ENCODE measurements around the gene DDX27. TPM values are rescaled to one million over a fixed set of nuclear protein-coding genes. Genes with fewer than 3 reads are reported as not detected.

The DDX27 gene
- polyA plus RNA-seq, 6 donors from 2014 or later = 32.6 to 76.5 (median 46.7) TPM

DNA sequence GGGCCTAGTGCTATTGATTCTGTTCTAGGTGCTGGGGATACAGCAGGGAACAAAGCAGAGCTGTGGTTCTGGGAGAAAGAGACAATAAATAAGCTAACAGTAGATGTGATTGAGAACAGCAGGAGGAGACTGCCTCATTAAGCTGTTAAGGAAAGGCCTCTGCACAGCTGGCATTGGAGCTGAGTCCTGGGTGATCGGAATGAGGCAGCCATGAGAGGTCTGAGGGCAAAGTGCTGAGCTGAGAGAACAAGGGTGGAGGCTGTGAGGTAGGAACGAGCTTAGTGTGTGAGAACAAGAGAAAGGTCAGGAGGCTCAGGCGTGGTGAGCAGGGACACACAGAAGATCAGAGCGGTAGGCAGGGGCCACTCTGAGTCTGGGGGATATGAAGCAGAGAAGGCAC, 18.3 kb downstream of the DDX27 start:
- no peaks in the 10 kb centered on the region for H3K9me3 Mint-ChIP-seq
- peaks cover 4 to 14% (median 5%) of the 10 kb centered on the region in 3 donors for H3K4me1 Mint-ChIP-seq
- no peak overlapping the region for H3K27ac Mint-ChIP-seq
- peaks cover 21 to 26% of the 10 kb centered on the region in 2 donors for H3K36me3 Mint-ChIP-seq
- H3K4me3 Mint-ChIP-seq = peak overlapping the region in 1 of 8 donors; percentile 14
- no peak for DNase-seq
- no peaks in the 10 kb centered on the region for H3K27me3 Mint-ChIP-seq
- ATAC-seq (ENCODE audit: low read depth in 2 of 2) = no peak

DNA sequence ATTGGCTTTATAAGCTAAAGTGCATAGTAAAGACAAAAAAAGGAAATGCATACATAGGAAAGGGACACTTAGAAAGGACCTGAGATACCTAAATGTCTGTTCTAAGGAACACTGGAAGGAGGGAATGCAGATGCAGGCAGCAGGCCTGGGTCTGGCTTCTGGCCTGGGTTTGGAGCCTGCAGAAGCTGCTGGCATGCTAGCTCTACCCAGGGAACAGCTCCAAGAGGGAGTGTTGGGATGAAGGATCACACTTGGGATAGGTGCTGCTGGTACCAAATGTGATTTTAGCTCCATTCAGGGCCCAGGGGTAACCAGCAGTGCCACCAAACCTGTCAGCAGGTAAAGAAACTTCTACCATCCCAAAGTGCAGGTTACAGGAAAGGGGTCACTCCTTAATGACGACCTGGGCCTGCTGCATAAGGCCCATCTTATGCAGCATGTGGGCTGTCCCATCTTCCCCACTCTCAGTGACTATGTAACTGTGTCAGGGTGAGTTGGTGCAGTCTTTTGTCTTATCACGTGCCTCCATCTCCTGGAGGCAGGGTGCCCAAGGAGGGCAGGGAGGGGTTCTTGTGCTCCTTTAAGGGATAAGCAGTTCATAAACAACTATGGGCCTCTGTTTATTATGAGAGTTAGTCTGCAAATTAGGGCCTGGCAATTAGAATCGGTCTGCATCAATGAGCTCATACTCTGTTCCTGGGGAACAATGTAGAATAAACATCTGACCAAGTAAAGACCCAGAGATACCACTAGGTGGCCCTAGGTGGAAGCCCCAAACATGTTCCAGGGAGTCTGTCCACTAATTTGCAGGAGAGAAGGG, 26.9 kb downstream of the DDX27 start:
- Mint-ChIP-seq H3K4me1 (peaks cover 4 to 10% (median 9%) of the 10 kb centered on the region in 3 donors), H3K27me3 (no peaks in the 10 kb centered on the region), H3K4me3 (peak overlapping the region in 1 of 8 donors; percentile 33), H3K27ac (peak overlapping the region in 4 of 6 donors; percentile 43 to 87 (median 68)), H3K9me3 (peaks cover 0 to under 1% (median 0%) of the 10 kb centered on the region in 7 donors), H3K36me3 (peaks cover 0 to 18% of the 10 kb centered on the region in 2 donors)
- ATAC-seq (ENCODE audit: low read depth in 2 of 2) = peak; percentile 71 to 77
- no peak for DNase-seq

DNA sequence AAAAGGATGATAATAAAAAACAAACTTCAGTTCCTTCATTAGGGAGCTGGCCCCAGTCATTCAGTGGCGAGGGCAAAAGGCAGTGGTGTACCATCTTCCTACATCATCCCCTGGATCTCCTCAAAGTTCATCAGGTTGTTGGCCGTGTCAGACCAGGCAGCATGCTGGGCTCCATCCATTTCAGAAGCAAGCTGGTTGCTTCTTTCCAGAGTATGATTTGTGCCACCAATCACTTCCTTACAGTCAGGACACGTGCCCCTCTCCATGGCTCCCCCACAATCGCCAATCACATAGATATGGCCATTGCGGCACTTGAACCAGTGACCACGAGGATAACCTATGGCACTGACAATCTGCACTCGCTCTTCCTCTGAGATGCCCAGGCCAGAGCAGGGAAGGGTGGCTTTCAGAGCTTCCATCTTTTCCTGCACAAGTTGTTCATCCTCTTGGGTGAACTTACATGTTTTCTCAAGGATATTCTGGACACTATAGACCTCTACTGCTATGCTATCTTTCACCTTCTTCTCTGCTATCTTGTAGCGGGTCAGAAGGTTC, 28.0 kb downstream of the DDX27 start:
- ATAC-seq (ENCODE audit: low read depth in 2 of 2) = no peak
- H3K4me1 Mint-ChIP-seq = peaks cover 4 to 10% (median 9%) of the 10 kb centered on the region in 3 donors
- H3K36me3 Mint-ChIP-seq = peaks cover 0 to 22% of the 10 kb centered on the region in 2 donors
- DNase-seq = no peak
- peaks cover 0 to 2% (median 0%) of the 10 kb centered on the region in 7 donors for H3K9me3 Mint-ChIP-seq
- no peak overlapping the region for H3K4me3 Mint-ChIP-seq
- H3K27me3 Mint-ChIP-seq = no peaks in the 10 kb centered on the region
- peak overlapping the region in 5 of 6 donors; percentile 28 to 79 (median 57) for H3K27ac Mint-ChIP-seq

DNA sequence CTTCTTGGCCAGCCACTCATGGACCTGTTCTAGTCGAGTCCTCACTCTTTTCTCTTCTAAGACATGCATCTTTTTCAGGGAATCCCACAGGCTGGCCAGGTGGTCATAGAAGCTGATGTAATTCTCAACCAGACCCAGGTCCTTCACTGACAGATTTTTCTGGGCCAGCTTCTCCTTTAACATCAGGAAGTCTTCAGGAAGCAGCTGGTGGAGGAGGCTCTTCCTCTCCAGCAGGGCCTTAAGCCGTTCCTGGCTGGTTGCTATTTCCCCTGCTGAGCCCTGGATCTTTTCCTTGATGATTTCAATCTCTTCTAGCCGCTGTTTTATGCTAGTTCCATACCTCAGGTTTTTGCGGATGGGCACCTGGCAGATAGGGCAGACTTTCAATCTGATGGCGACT, 28.6 kb downstream of the DDX27 start:
- Mint-ChIP-seq H3K4me3 (no peak overlapping the region), H3K4me1 (peaks cover 4 to 10% (median 9%) of the 10 kb centered on the region in 3 donors), H3K36me3 (peaks cover 4 to 26% of the 10 kb centered on the region in 2 donors), H3K27me3 (no peaks in the 10 kb centered on the region), H3K9me3 (peaks cover 0 to 2% (median 0%) of the 10 kb centered on the region in 7 donors), H3K27ac (peak overlapping the region in 4 of 6 donors; percentile 15 to 79 (median 67))
- DNase-seq (no peak), ATAC-seq (ENCODE audit: low read depth in 2 of 2) (no peak)

DNA sequence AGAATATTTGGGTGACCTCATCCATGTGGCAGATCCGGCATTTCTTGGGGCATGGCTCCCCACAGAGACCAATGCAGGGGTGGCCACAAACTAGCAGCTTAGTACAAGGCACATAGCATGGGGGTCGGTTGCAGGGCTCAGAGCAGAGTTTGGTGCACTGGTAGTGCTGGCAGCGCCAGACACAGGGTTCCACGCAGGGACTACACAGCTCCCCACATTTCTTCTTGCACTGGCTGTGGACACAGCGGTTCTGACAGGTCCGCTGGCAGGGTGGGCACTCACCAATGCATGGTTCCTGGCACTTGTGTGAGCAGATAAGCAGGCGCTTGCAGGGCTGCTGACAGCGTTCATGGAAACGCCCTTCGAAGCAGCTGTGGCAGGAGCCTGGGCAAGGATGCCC, 29.1 kb downstream of the DDX27 start:
- DNase-seq (no peak), ATAC-seq (ENCODE audit: low read depth in 2 of 2) (no peak)
- H3K27ac Mint-ChIP-seq = peak overlapping the region in 2 of 6 donors; percentile 66 to 68
- peaks cover 0 to 2% (median 0%) of the 10 kb centered on the region in 7 donors for H3K9me3 Mint-ChIP-seq
- peaks cover 4 to 10% (median 9%) of the 10 kb centered on the region in 3 donors for H3K4me1 Mint-ChIP-seq
- peaks cover 9 to 31% of the 10 kb centered on the region in 2 donors for H3K36me3 Mint-ChIP-seq
- H3K27me3 Mint-ChIP-seq = no peaks in the 10 kb centered on the region
- no peak overlapping the region for H3K4me3 Mint-ChIP-seq

DNA sequence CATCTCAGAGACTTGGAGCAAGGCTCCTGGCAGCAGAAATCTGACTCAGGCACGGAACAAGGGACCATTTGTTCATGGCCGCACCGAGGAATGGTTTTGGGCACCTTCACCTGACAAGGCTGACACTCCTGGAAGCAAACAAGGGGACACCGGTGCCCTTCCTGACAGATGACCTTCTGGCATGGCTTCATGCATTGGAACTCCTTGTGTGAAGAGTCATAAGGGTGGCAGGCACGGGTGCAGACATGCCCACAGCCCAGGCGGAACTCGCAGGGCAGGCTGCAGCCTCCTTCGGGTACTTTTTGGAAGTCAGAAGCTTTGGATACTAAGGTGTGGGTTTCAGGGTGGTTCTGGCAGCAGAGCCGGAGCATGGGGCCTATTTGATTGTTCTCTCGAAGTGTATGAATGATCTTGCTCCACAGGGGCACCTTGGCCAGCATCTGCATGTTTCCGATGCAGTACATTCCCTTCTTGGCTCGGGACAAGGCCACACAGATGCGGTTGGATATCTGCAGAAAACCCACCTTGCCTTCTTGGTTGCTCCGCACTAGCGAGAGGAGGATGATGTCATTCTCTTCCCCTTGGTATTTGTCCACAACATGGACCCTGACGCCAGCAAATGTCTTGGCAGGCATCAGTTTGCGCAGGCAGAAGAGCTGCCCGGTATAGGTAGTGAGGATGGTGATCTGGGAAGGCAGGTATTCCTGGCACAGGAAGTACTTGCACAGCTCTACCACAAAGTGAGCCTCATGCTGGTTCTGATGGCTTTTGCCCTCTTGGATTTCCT, 29.9 kb downstream of the DDX27 start:
- Mint-ChIP-seq H3K4me3 (no peak overlapping the region), H3K4me1 (peaks cover 4 to 10% (median 9%) of the 10 kb centered on the region in 3 donors), H3K36me3 (peaks cover 10 to 33% of the 10 kb centered on the region in 2 donors), H3K27me3 (no peaks in the 10 kb centered on the region), H3K9me3 (peaks cover 0 to 2% (median 0%) of the 10 kb centered on the region in 7 donors), H3K27ac (peak overlapping the region in 3 of 6 donors; percentile 15 to 94 (median 29))
- ATAC-seq (ENCODE audit: low read depth in 2 of 2) (no peak), DNase-seq (no peak)

DNA sequence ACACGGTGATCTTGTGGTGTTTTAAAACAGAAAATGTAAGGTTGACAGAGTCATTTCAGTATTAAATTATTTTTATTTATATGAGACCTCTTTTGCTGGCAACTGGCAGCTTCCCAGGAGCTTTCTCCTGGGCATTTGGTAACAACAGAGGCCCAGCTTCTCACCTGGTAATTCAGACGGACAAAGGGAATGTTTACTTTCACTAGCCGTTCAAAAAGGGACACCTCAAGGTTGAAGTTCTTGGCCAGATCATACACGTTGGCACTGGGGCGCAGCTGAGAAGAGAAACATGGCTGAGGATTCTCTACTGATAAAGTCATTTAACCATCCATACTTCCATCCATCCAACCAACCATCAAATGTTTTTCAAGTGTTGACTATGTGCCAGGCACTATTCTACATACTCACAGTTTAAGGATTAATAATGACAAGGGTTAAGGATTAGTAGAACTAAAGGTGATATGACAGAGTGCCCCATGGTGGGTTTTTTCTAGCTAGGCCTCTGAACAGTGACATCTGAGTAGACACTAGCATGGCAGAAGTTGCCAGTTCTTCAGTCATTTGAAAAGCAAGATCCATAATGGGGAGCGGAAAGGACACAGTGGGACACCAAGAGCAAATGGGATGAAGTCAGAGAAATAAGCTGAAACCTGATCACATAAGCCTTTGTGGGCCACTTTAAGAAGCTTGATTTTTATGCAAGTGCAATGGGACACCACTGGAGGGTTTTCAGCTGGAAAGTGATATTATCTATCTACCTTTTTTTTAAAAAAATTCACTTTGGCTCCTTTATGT, 33.5 kb downstream of the DDX27 start:
- Mint-ChIP-seq H3K4me1 (no peaks in the 10 kb centered on the region), H3K36me3 (peaks cover 36 to 42% of the 10 kb centered on the region in 2 donors), H3K27ac (peak overlapping the region in 2 of 6 donors; percentile 16 to 56), H3K9me3 (peaks cover 0 to 2% (median 0%) of the 10 kb centered on the region in 7 donors), H3K4me3 (no peak overlapping the region), H3K27me3 (no peaks in the 10 kb centered on the region)
- no peak for ATAC-seq (ENCODE audit: low read depth in 2 of 2)
- no peak for DNase-seq

DNA sequence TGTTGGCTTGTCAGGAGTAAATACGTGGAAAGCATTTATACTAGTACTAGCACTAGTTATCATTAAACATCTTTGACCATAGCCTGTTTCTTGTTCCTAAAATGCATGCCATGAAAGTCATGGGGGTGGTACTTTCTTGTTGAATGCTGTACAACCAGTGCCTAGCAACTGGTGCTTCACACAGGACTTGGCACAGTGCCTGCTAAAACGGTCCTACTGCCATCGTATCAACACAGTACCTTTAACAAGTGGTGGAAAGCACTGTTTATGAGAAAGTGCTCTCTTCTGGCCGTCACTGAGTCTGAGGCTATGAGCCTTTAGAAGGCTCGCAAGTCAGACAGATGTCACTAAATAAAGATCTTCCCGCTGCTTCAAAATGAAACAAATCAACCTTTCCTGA, 37.0 kb downstream of the DDX27 start:
- DNase-seq (no peak), ATAC-seq (ENCODE audit: low read depth in 2 of 2) (no peak)
- peaks cover 0 to 2% (median 0%) of the 10 kb centered on the region in 7 donors for H3K9me3 Mint-ChIP-seq
- no peaks in the 10 kb centered on the region for H3K27me3 Mint-ChIP-seq
- no peaks in the 10 kb centered on the region for H3K4me1 Mint-ChIP-seq
- no peak overlapping the region for H3K4me3 Mint-ChIP-seq
- H3K36me3 Mint-ChIP-seq = peaks cover 36% of the 10 kb centered on the region in 2 donors
- H3K27ac Mint-ChIP-seq = peak overlapping the region in 1 of 6 donors; percentile 20

DNA sequence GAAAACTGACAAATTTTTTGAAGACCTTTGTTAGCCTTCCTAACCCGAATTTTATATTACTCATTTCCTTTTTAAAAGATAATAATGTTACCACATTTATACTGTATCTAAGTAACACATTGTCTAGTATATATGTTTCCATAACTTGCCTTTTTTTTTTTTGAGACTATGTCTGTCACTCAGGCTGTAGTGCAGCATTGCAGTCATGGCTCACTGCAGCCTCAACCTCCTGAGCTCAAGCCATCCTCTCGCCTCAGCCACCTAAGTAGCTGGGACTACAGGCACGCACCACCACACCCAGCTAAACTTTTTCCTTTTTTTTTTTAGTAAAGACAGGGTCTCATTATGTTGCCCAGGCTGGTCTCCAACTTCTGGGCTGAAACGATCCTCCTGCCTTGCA, 40.1 kb downstream of the DDX27 start:
- ATAC-seq (ENCODE audit: low read depth in 2 of 2) = no peak
- Mint-ChIP-seq H3K4me1 (no peaks in the 10 kb centered on the region), H3K27ac (no peak overlapping the region), H3K4me3 (no peak overlapping the region), H3K27me3 (no peaks in the 10 kb centered on the region), H3K36me3 (peaks cover 30 to 36% of the 10 kb centered on the region in 2 donors), H3K9me3 (peaks cover 0 to 4% (median 0%) of the 10 kb centered on the region in 7 donors)
- DNase-seq = no peak

DNA sequence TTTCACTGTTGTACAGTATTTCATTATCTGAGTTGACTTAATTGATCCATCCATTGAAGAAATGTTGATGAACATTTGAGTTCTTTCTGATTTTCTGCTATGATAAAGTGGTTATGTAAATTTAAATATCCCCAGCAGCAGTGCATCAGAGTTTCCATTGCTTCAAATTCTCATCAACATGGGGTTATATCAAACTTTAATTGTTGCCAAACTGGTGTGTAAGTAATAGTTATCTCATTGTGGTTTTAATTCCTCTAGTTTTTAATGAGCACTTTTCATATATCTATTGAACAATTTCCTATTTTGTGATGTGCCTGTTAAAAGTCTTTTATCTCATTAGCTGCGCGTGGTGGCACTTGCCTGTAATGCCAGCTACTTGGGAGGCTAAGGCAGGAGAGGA, 40.6 kb downstream of the DDX27 start:
- Mint-ChIP-seq H3K27me3 (no peaks in the 10 kb centered on the region), H3K4me3 (no peak overlapping the region), H3K4me1 (no peaks in the 10 kb centered on the region), H3K27ac (no peak overlapping the region), H3K9me3 (peaks cover 0 to 4% (median 0%) of the 10 kb centered on the region in 7 donors), H3K36me3 (peaks cover 33% of the 10 kb centered on the region in 2 donors)
- DNase-seq (no peak), ATAC-seq (ENCODE audit: low read depth in 2 of 2) (no peak)

DNA sequence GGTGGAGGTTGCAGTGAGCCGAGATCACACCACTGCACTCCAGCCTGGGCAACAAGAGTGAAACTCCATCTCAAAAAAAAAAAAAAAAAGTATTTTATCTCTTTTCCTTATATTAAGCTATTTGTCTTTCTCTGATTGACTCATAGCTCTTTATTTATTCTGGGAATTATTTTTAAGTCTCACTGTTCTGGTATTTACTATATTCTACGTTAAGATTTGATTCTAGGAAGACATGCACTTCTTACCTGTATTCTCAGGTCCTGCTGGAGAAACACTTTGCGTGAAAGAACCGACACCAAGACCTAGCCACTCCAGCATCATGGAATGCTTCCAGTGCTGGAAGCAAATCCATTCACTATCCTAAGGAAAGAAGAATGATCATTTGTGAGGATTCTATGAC, 41.0 kb downstream of the DDX27 start:
- H3K27me3 Mint-ChIP-seq = no peaks in the 10 kb centered on the region
- no peak for ATAC-seq (ENCODE audit: low read depth in 2 of 2)
- H3K36me3 Mint-ChIP-seq = peaks cover 32 to 33% of the 10 kb centered on the region in 2 donors

DNA sequence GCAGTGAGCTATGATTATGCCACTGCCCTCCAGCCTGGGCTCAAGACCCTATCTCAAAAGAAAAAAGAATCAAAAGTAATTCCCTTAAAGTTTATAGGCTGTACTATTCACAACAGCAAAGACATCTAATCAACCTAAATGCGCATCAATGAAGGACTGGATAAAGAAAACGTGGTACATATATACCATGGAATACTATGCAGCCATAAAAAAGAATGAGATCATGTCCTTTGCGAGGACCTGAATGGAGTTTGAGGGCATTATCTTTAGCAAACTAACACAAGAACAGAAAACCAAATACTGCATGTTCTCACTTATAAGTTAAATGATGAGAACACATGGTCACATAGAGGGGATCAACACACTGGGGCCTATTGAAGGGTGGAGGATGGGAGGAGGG, 42.0 kb downstream of the DDX27 start:
- H3K36me3 Mint-ChIP-seq = peaks cover 24 to 25% of the 10 kb centered on the region in 2 donors
- DNase-seq (no peak), ATAC-seq (ENCODE audit: low read depth in 2 of 2) (no peak)
- no peaks in the 10 kb centered on the region for H3K27me3 Mint-ChIP-seq
- peaks cover 5 to 6% (median 6%) of the 10 kb centered on the region in 3 donors for H3K4me1 Mint-ChIP-seq
- H3K27ac Mint-ChIP-seq = no peak overlapping the region
- H3K4me3 Mint-ChIP-seq = no peak overlapping the region
- peaks cover 0 to 4% (median 0%) of the 10 kb centered on the region in 7 donors for H3K9me3 Mint-ChIP-seq

More for the DNA sequence above, 41.0 kb downstream of the DDX27 start:
- Mint-ChIP-seq H3K27ac (peak overlapping the region in 1 of 6 donors; percentile 65), H3K9me3 (peaks cover 0 to 4% (median 0%) of the 10 kb centered on the region in 7 donors), H3K4me1 (no peaks in the 10 kb centered on the region), H3K4me3 (no peak overlapping the region)
- no peak for DNase-seq
